ENCODE measurements around the gene SEC14L2.

- no peak for TF ChIP-seq FOXK2 (IDR thresholded peaks at IDR 0.05)
- TF ChIP-seq FOXM1 (IDR thresholded peaks at IDR 0.05; ENCODE audit: borderline replicate concordance), result no peak
- TF ChIP-seq BHLHE40 (IDR thresholded peaks at IDR 0.05; ENCODE audit: borderline replicate concordance), result no peak
- no peak for TF ChIP-seq ELF4 (IDR thresholded peaks at IDR 0.05)
- TF ChIP-seq SUZ12 (IDR thresholded peaks at IDR 0.05), result no peak
- TF ChIP-seq LEF1 (IDR thresholded peaks at IDR 0.05; ENCODE audit: borderline replicate concordance), result no peak
- no peak for TF ChIP-seq HDGF (IDR thresholded peaks at IDR 0.05; ENCODE audit: borderline replicate concordance)
- no peak for TF ChIP-seq ZNF384 (IDR thresholded peaks at IDR 0.05)
- no peak for TF ChIP-seq L3MBTL2 (conservative IDR thresholded peaks at IDR 0.05)
- no peak for TF ChIP-seq PKNOX1 (IDR thresholded peaks at IDR 0.05)
- no peak for TF ChIP-seq FOXA1 (IDR thresholded peaks at IDR 0.05)
- TF ChIP-seq SP1 (IDR thresholded peaks at IDR 0.05), result no peak
- no peak for TF ChIP-seq ARNT (IDR thresholded peaks at IDR 0.05)
Observed at GRCh38 chr22:30413001-30413400, 16.2 kb downstream of the SEC14L2 start.

Measured in HEK293T (cell line).